Measurements from ENCODE around the gene CD2AP. TPM values are rescaled to one million over a fixed set of nuclear protein-coding genes. Genes with fewer than 3 reads are reported as not detected.
A peak's percentile ranks its signal among the peaks of the same experiment; 100 is the strongest.

The CD2AP gene
- total RNA-seq, 2 donors from 2014 or later: 28.5 to 31.0 TPM

DNA sequence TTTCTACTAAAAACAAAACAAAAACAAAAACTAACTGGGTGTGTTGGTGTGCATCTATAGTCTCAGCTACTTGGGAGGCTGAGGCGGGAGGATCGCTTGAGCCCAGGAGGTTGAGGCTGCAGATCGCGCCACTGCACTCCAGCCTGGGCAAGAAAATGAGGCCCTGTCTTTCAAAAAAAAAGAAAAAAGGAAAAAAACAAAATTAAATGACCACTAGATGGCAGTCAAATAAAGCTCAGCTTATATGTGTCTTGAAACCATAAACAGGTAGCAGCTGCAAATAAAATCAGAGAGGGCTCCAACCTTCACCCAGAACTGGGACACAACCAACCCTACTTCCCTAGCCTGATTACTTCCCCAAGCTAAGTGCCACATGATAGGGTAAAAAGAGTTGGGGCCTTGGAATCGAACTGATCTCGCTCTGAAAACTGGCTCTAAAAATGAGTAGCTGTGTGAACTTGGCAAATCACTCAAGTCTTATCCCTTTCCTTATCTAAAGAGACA lies 153.7 kb downstream of the CD2AP start:
- WGBS, 2 donors: 35 to 36% methylated on average over 6 of the region's 6 CpGs
- Histone ChIP-seq H3K27ac (no peak overlapping the region), H3K4me1 (peaks cover 36% of the 10 kb centered on the region), H3K9me3 (no peaks in the 10 kb centered on the region), H3K27me3 (no peaks in the 10 kb centered on the region), H3K36me3 (replicated peaks in 1 of 2; ENCODE audit: insufficient read depth in 1 of 2, low read depth in 2 of 2) (no peaks in the 10 kb centered on the region), H3K4me3 (no peak overlapping the region)
- DNase-seq (peak in 2 of 4 donors; percentile 8 to 20), ATAC-seq (peak; percentile 79)
- TF ChIP-seq POLR2A (IDR thresholded peaks at IDR 0.05): no peak
- TF ChIP-seq, protein P1, sequence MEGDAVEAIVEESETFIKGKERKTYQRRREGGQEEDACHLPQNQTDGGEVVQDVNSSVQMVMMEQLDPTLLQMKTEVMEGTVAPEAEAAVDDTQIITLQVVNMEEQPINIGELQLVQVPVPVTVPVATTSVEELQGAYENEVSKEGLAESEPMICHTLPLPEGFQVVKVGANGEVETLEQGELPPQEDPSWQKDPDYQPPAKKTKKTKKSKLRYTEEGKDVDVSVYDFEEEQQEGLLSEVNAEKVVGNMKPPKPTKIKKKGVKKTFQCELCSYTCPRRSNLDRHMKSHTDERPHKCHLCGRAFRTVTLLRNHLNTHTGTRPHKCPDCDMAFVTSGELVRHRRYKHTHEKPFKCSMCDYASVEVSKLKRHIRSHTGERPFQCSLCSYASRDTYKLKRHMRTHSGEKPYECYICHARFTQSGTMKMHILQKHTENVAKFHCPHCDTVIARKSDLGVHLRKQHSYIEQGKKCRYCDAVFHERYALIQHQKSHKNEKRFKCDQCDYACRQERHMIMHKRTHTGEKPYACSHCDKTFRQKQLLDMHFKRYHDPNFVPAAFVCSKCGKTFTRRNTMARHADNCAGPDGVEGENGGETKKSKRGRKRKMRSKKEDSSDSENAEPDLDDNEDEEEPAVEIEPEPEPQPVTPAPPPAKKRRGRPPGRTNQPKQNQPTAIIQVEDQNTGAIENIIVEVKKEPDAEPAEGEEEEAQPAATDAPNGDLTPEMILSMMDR (IDR thresholded peaks at IDR 0.05): peak; percentile 62 to 93 (median 74)
- intact Hi-C loops (cut with DNase I): no loop called here

DNA sequence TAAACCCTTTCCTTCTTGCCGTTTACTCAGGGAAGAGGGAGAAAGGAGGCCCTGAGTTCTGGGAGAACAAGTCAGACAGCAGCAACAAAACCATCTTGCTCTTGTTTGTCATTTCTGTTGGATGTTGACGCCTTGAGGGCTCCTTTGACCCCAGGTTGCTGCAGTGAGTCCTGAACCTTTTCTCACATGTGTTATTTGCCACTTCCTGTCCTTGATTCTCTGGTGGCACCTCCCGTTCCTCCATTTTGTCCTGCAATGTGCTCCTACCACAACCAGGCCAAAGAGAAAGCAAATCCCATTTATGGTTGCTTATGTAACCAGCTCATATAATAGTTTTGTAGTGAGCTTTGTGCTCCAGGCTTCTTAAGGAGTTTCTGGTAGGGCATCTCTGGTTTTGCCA lies 154.2 kb downstream of the CD2AP start:
- Histone ChIP-seq H3K27me3 (no peaks in the 10 kb centered on the region), H3K27ac (no peak overlapping the region), H3K4me1 (peaks cover 36% of the 10 kb centered on the region), H3K9me3 (no peaks in the 10 kb centered on the region), H3K4me3 (no peak overlapping the region), H3K36me3 (replicated peaks in 1 of 2; ENCODE audit: insufficient read depth in 1 of 2, low read depth in 2 of 2) (no peaks in the 10 kb centered on the region)
- no peak for TF ChIP-seq POLR2A (IDR thresholded peaks at IDR 0.05)
- TF ChIP-seq, protein P1 (IDR thresholded peaks at IDR 0.05): no peak
- peak; percentile 22 for ATAC-seq
- intact Hi-C loops (cut with DNase I): no loop called here
- 31 to 37% methylated on average over 3 of the region's 3 CpGs for WGBS, 2 donors
- no peak for DNase-seq

DNA sequence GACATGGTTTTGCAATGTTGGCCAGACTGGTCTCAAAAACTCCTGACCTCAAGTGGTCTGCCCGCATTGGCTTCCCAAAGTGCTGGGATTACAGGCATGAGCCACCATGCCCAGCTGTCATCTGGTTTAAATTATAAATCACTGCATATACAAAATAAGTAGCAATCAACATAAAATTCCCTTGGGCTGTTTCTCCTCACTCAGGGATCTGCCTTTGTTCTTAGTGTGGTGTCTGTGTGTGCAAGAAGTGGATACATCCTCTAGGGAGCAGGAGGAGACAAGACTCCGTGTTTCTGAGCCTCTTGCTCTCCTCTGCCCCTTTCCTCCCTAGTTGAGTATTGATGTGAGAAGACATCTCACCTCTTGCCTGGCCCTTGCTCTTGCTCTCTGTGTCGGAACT lies 155.6 kb downstream of the CD2AP start:
- DNase-seq (no peak), ATAC-seq (no peak)
- 92 to 96% methylated on average over 3 of the region's 3 CpGs for WGBS, 2 donors
- no peaks in the 10 kb centered on the region for H3K36me3 ChIP-seq (replicated peaks in 1 of 2; ENCODE audit: insufficient read depth in 1 of 2, low read depth in 2 of 2)
- H3K4me3 ChIP-seq: no peak overlapping the region
- intact Hi-C loops (cut with DNase I): no loop called here
- no peak overlapping the region for H3K27ac ChIP-seq
- H3K4me1 ChIP-seq: peaks cover 36% of the 10 kb centered on the region
- H3K27me3 ChIP-seq: no peaks in the 10 kb centered on the region
- no peak for TF ChIP-seq POLR2A (IDR thresholded peaks at IDR 0.05)
- TF ChIP-seq, protein P1 (IDR thresholded peaks at IDR 0.05): no peak
- H3K9me3 ChIP-seq: no peaks in the 10 kb centered on the region

DNA sequence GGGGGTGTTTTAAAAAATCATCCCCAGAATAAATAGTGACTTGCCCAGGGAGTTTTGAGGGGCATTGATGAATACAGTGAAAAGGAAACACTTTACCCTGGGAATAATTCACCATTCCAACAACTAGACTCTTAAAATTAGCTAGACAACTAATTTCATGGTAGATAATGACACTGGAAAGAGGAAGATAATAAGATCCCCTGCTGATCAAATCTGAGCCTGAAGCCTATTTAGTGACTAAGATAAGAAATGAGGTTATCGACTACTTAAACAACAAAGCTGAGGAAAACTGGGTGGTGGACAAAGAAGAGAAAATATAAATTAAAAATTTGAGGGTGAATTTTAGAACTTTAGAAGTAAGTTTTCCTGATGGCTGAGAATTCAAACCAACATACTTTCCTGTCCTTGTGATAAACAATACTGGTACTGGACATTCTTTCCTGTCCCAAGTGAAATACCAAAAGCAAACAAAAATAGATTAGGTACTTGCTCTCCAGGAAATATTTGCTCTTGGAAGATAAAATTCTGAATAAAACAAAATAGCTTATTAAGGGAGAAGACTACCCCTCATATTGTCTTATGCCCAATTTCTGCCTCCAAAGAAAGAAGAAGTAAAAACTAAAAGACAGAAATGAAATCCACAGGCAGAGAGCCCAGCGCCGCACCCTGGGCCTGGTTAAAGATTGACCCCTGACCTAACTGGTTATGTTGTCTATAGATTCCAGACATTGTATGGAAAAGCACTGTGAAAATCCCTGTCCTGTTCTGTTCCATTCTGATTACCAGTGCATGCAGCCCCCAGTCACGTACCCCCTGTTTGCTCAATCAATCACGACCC lies 156.8 kb downstream of the CD2AP start:
- Histone ChIP-seq H3K27me3 (no peaks in the 10 kb centered on the region), H3K36me3 (replicated peaks in 1 of 2; ENCODE audit: insufficient read depth in 1 of 2, low read depth in 2 of 2) (no peaks in the 10 kb centered on the region), H3K27ac (no peak overlapping the region), H3K9me3 (no peaks in the 10 kb centered on the region), H3K4me1 (peaks cover 36% of the 10 kb centered on the region), H3K4me3 (no peak overlapping the region)
- no peak for ATAC-seq
- WGBS, 2 donors: 49 to 67% methylated on average over 5 of the region's 5 CpGs
- intact Hi-C loops (cut with DNase I): no loop called here
- DNase-seq: no peak
- no peak for TF ChIP-seq POLR2A (IDR thresholded peaks at IDR 0.05)
- TF ChIP-seq, protein P1 (IDR thresholded peaks at IDR 0.05): no peak

Measured in body of pancreas (tissue), 4 donors.